T-helper 2 cell treated with Interferon-gamma antibody and Interleukin-4, amounts not matched to agents 5 μg/mL and 100 μg/mL, for 36 hours (primary cell): ENCODE results near the gene AGAP1.

Experiments
- DNase-seq: peaks from one replicate; pipeline ENCODE4 v3.0.0; 2021; ENCODE audit warnings: low spot score
- H3K27ac Mint-ChIP-seq: one replicate; pipeline ENCODE4 v1.8.0; 2021; ENCODE audit warnings: mild to moderate bottlenecking, mixed read lengths
- H3K27me3 Mint-ChIP-seq: one replicate; pipeline ENCODE4 v1.8.0; 2021; ENCODE audit warnings: low read depth, mixed read lengths
- H3K36me3 Mint-ChIP-seq: one replicate; pipeline ENCODE4 v1.8.0; 2021; ENCODE audit warnings: low read depth, mixed read lengths
- H3K4me1 Mint-ChIP-seq: one replicate; pipeline ENCODE4 v1.8.0; 2021; ENCODE audit warnings: low read depth, mixed read lengths
- H3K4me3 Mint-ChIP-seq: one replicate; pipeline ENCODE4 v1.8.0; 2022; ENCODE audit warnings: mild to moderate bottlenecking, moderate library complexity, mixed read lengths
- H3K9me3 Mint-ChIP-seq: one replicate; pipeline ENCODE4 v1.8.0; 2021; ENCODE audit warnings: mixed read lengths

AGAP1 gene

GRCh38 chr2:235521844-235522243 lies 28.0 kb downstream of the AGAP1 start:
- H3K27me3 Mint-ChIP-seq = no peaks in the 10 kb centered on the region
- H3K4me3 Mint-ChIP-seq = no peak overlapping the region
- H3K36me3 Mint-ChIP-seq = no peaks in the 10 kb centered on the region
- DNase-seq = no peak
- H3K27ac Mint-ChIP-seq = no peak overlapping the region
- no peaks in the 10 kb centered on the region for H3K4me1 Mint-ChIP-seq
- H3K9me3 Mint-ChIP-seq = no peaks in the 10 kb centered on the region

- H3K4me3 Mint-ChIP-seq = no peak overlapping the region
- no peaks in the 10 kb centered on the region for H3K9me3 Mint-ChIP-seq
- H3K27me3 Mint-ChIP-seq = no peaks in the 10 kb centered on the region
- H3K36me3 Mint-ChIP-seq = no peaks in the 10 kb centered on the region
- no peak for DNase-seq
- no peaks in the 10 kb centered on the region for H3K4me1 Mint-ChIP-seq
- no peak overlapping the region for H3K27ac Mint-ChIP-seq
These were observed 29.2 kb downstream of the AGAP1 start for GRCh38 chr2:235523021-235523420.

GRCh38 chr2:235523486-235524150 lies 29.8 kb downstream of the AGAP1 start:
- H3K27ac Mint-ChIP-seq = no peak overlapping the region
- no peak for DNase-seq
- no peaks in the 10 kb centered on the region for H3K4me1 Mint-ChIP-seq
- no peaks in the 10 kb centered on the region for H3K9me3 Mint-ChIP-seq
- no peak overlapping the region for H3K4me3 Mint-ChIP-seq
- no peaks in the 10 kb centered on the region for H3K36me3 Mint-ChIP-seq
- no peaks in the 10 kb centered on the region for H3K27me3 Mint-ChIP-seq

- Mint-ChIP-seq H3K36me3 (no peaks in the 10 kb centered on the region), H3K4me3 (no peak overlapping the region), H3K27ac (no peak overlapping the region), H3K4me1 (no peaks in the 10 kb centered on the region), H3K27me3 (no peaks in the 10 kb centered on the region), H3K9me3 (no peaks in the 10 kb centered on the region)
- DNase-seq = no peak
These were observed 32.3 kb downstream of the AGAP1 start for GRCh38 chr2:235526166-235526565.

- Mint-ChIP-seq H3K9me3 (no peaks in the 10 kb centered on the region), H3K36me3 (no peaks in the 10 kb centered on the region), H3K4me3 (no peak overlapping the region), H3K27me3 (no peaks in the 10 kb centered on the region), H3K27ac (no peak overlapping the region), H3K4me1 (no peaks in the 10 kb centered on the region)
- no peak for DNase-seq
These were observed 34.1 kb downstream of the AGAP1 start for GRCh38 chr2:235527806-235528469.

- Mint-ChIP-seq H3K9me3 (no peaks in the 10 kb centered on the region), H3K36me3 (no peaks in the 10 kb centered on the region)
- DNase-seq = no peak
These were observed 35.8 kb downstream of the AGAP1 start for GRCh38 chr2:235529621-235530020.

GRCh38 chr2:235530735-235531134 lies 36.9 kb downstream of the AGAP1 start:
- Mint-ChIP-seq H3K4me3 (no peak overlapping the region), H3K27me3 (no peaks in the 10 kb centered on the region), H3K36me3 (no peaks in the 10 kb centered on the region), H3K27ac (no peak overlapping the region), H3K4me1 (no peaks in the 10 kb centered on the region), H3K9me3 (no peaks in the 10 kb centered on the region)
- DNase-seq = no peak

More at GRCh38 chr2:235529621-235530020, 35.8 kb downstream of the AGAP1 start:
- no peak overlapping the region for H3K27ac Mint-ChIP-seq
- no peak overlapping the region for H3K4me3 Mint-ChIP-seq
- H3K27me3 Mint-ChIP-seq = no peaks in the 10 kb centered on the region
- H3K4me1 Mint-ChIP-seq = no peaks in the 10 kb centered on the region

- Mint-ChIP-seq H3K27me3 (no peaks in the 10 kb centered on the region), H3K9me3 (no peaks in the 10 kb centered on the region), H3K4me3 (no peak overlapping the region), H3K4me1 (no peaks in the 10 kb centered on the region), H3K27ac (no peak overlapping the region), H3K36me3 (no peaks in the 10 kb centered on the region)
- no peak for DNase-seq
These were observed 38.5 kb downstream of the AGAP1 start for GRCh38 chr2:235532307-235532706.

GRCh38 chr2:235533198-235533597 lies 39.4 kb downstream of the AGAP1 start:
- no peak overlapping the region for H3K4me3 Mint-ChIP-seq
- DNase-seq = no peak
- no peaks in the 10 kb centered on the region for H3K27me3 Mint-ChIP-seq
- no peaks in the 10 kb centered on the region for H3K36me3 Mint-ChIP-seq
- H3K9me3 Mint-ChIP-seq = no peaks in the 10 kb centered on the region
- H3K27ac Mint-ChIP-seq = no peak overlapping the region
- H3K4me1 Mint-ChIP-seq = no peaks in the 10 kb centered on the region

GRCh38 chr2:235533616-235534385 lies 40.0 kb downstream of the AGAP1 start:
- Mint-ChIP-seq H3K4me3 (no peak overlapping the region), H3K27me3 (no peaks in the 10 kb centered on the region), H3K36me3 (no peaks in the 10 kb centered on the region), H3K9me3 (no peaks in the 10 kb centered on the region), H3K4me1 (no peaks in the 10 kb centered on the region), H3K27ac (no peak overlapping the region)
- DNase-seq = no peak

GRCh38 chr2:235534678-235535422 lies 41.0 kb downstream of the AGAP1 start:
- no peak overlapping the region for H3K4me3 Mint-ChIP-seq
- H3K36me3 Mint-ChIP-seq = no peaks in the 10 kb centered on the region
- no peaks in the 10 kb centered on the region for H3K9me3 Mint-ChIP-seq
- H3K27me3 Mint-ChIP-seq = no peaks in the 10 kb centered on the region
- no peak for DNase-seq
- no peaks in the 10 kb centered on the region for H3K4me1 Mint-ChIP-seq
- no peak overlapping the region for H3K27ac Mint-ChIP-seq

GRCh38 chr2:235535423-235536130 lies 41.7 kb downstream of the AGAP1 start:
- Mint-ChIP-seq H3K27me3 (no peaks in the 10 kb centered on the region), H3K4me3 (no peak overlapping the region), H3K9me3 (no peaks in the 10 kb centered on the region), H3K36me3 (no peaks in the 10 kb centered on the region), H3K4me1 (no peaks in the 10 kb centered on the region), H3K27ac (no peak overlapping the region)
- no peak for DNase-seq

- DNase-seq = no peak
- Mint-ChIP-seq H3K27ac (no peak overlapping the region), H3K4me3 (no peak overlapping the region), H3K36me3 (no peaks in the 10 kb centered on the region), H3K4me1 (no peaks in the 10 kb centered on the region), H3K9me3 (no peaks in the 10 kb centered on the region), H3K27me3 (no peaks in the 10 kb centered on the region)
These were observed 42.9 kb downstream of the AGAP1 start for GRCh38 chr2:235536711-235537110.
